ENCODE measurements around the gene RPL21. TPM values are rescaled to one million over a fixed set of nuclear protein-coding genes. Genes with fewer than 3 reads are reported as not detected.

The RPL21 gene
- polyA plus RNA-seq, 1 donor (not counting 4 experiments of a cell fraction or from before 2014, with no cell fraction given), result 1,751 TPM

GRCh38 chr13:27293076-27293691 lies 41.8 kb downstream of the RPL21 start:
- DNase-seq (ENCODE audit: low read depth, low spot score), result no peak
- Histone ChIP-seq H3K36me3 (ENCODE audit: control insufficient read depth in 2 of 2, extremely low read depth in 1 of 2, insufficient read depth in 2 of 2, low read length in 2 of 2) (no peaks in the 10 kb centered on the region), H3K9me1 (ENCODE audit: control insufficient read depth, extremely low read depth, insufficient read depth, low read length) (no peaks in the 10 kb centered on the region), H3K9ac (ENCODE audit: control insufficient read depth, extremely low read depth, insufficient read depth, low read length) (no peak overlapping the region), H2AFZ (ENCODE audit: control insufficient read depth, low read length) (no peak overlapping the region), H3K4me1 (ENCODE audit: control insufficient read depth, extremely low read depth, insufficient read depth, low read length) (no peaks in the 10 kb centered on the region), H4K20me1 (ENCODE audit: control insufficient read depth, extremely low read depth, insufficient read depth, low read length) (no peaks in the 10 kb centered on the region), H3K27me3 (ENCODE audit: control insufficient read depth, extremely low read depth, insufficient read depth, low read length) (peaks cover 4% of the 10 kb centered on the region), H3K9me3 (ENCODE audit: control insufficient read depth, low read depth, low read length) (no peaks in the 10 kb centered on the region), H3K79me2 (ENCODE audit: control insufficient read depth, insufficient read depth, low read length) (no peaks in the 10 kb centered on the region), H3K4me3 (ENCODE audit: control insufficient read depth in 2 of 3, extremely low read depth in 1 of 3, insufficient read depth in 2 of 3, low read depth in 1 of 3, low read length in 3 of 3) (no peak overlapping the region), H3K4me2 (ENCODE audit: control insufficient read depth, extremely low read depth, insufficient read depth, low read depth, low read length) (no peak overlapping the region), H3K27ac (ENCODE audit: control insufficient read depth, insufficient read depth, low read length) (no peak overlapping the region)
- dilution Hi-C loops (cut with MboI; ENCODE audit: extremely low pct_ligation_motif_present, low sequenced_read_pairs), result no loop called here
- FAIRE-seq, result no peak
- TF ChIP-seq, protein P1, sequence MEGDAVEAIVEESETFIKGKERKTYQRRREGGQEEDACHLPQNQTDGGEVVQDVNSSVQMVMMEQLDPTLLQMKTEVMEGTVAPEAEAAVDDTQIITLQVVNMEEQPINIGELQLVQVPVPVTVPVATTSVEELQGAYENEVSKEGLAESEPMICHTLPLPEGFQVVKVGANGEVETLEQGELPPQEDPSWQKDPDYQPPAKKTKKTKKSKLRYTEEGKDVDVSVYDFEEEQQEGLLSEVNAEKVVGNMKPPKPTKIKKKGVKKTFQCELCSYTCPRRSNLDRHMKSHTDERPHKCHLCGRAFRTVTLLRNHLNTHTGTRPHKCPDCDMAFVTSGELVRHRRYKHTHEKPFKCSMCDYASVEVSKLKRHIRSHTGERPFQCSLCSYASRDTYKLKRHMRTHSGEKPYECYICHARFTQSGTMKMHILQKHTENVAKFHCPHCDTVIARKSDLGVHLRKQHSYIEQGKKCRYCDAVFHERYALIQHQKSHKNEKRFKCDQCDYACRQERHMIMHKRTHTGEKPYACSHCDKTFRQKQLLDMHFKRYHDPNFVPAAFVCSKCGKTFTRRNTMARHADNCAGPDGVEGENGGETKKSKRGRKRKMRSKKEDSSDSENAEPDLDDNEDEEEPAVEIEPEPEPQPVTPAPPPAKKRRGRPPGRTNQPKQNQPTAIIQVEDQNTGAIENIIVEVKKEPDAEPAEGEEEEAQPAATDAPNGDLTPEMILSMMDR (optimal IDR thresholded peaks at IDR 0.05 in 1 of 3, IDR thresholded peaks at IDR 0.05 in 1 of 3, conservative IDR thresholded peaks at IDR 0.05 in 1 of 3; ENCODE audit: extremely low read depth in 1 of 3, insufficient read depth in 2 of 3, low read length in 3 of 3), result no peak
- no peak for TF ChIP-seq EZH2 (IDR thresholded peaks at IDR 0.05; ENCODE audit: low read length)

- no peak for TF ChIP-seq EZH2 (IDR thresholded peaks at IDR 0.05; ENCODE audit: low read length)
- TF ChIP-seq, protein P1 (optimal IDR thresholded peaks at IDR 0.05 in 1 of 3, IDR thresholded peaks at IDR 0.05 in 1 of 3, conservative IDR thresholded peaks at IDR 0.05 in 1 of 3; ENCODE audit: extremely low read depth in 1 of 3, insufficient read depth in 2 of 3, low read length in 3 of 3), result no peak
- Histone ChIP-seq H3K9ac (ENCODE audit: control insufficient read depth, extremely low read depth, insufficient read depth, low read length) (no peak overlapping the region), H3K4me3 (ENCODE audit: control insufficient read depth in 2 of 3, extremely low read depth in 1 of 3, insufficient read depth in 2 of 3, low read depth in 1 of 3, low read length in 3 of 3) (no peak overlapping the region), H3K9me3 (ENCODE audit: control insufficient read depth, low read depth, low read length) (no peaks in the 10 kb centered on the region), H3K9me1 (ENCODE audit: control insufficient read depth, extremely low read depth, insufficient read depth, low read length) (no peaks in the 10 kb centered on the region), H2AFZ (ENCODE audit: control insufficient read depth, low read length) (no peak overlapping the region), H3K4me1 (ENCODE audit: control insufficient read depth, extremely low read depth, insufficient read depth, low read length) (no peaks in the 10 kb centered on the region), H3K27me3 (ENCODE audit: control insufficient read depth, extremely low read depth, insufficient read depth, low read length) (peaks cover 4% of the 10 kb centered on the region), H3K4me2 (ENCODE audit: control insufficient read depth, extremely low read depth, insufficient read depth, low read depth, low read length) (no peak overlapping the region), H4K20me1 (ENCODE audit: control insufficient read depth, extremely low read depth, insufficient read depth, low read length) (no peaks in the 10 kb centered on the region), H3K79me2 (ENCODE audit: control insufficient read depth, insufficient read depth, low read length) (no peaks in the 10 kb centered on the region), H3K27ac (ENCODE audit: control insufficient read depth, insufficient read depth, low read length) (no peak overlapping the region), H3K36me3 (ENCODE audit: control insufficient read depth in 2 of 2, extremely low read depth in 1 of 2, insufficient read depth in 2 of 2, low read length in 2 of 2) (no peaks in the 10 kb centered on the region)
- no peak for FAIRE-seq
- no peak for DNase-seq (ENCODE audit: low read depth, low spot score)
- dilution Hi-C loops (cut with MboI; ENCODE audit: extremely low pct_ligation_motif_present, low sequenced_read_pairs), result no loop called here
Observed at GRCh38 chr13:27293873-27294515, 42.6 kb downstream of the RPL21 start.
